H1 (cell line): ENCODE measurements around the gene ANLN. TPM values are rescaled to one million over a fixed set of nuclear protein-coding genes. Genes with fewer than 3 reads are reported as not detected.

ENCODE experiments used
- CTCF ChIA-PET: fragments of 300-600 bp; sonication (Branson Sonifier 250); formaldehyde crosslinking; loops from one replicate; lab custom pipeline; 2021; ENCODE audit not compliant: partially characterized antibody; lab: Charles Lee
- POLR2A ChIA-PET: fragments of 300-600 bp; sonication (Branson Sonifier 250); formaldehyde crosslinking; loops from one replicate; lab custom pipeline; 2021; ENCODE audit warnings: inconsistent platforms; ENCODE audit not compliant: partially characterized antibody; lab: Charles Lee
- DNase-seq, 2 experiments: peaks; one replicate each; pipeline versions ENCODE4 v3.0.0 to v3.0.0-alpha.2; 2010 to 2022; ENCODE audit warnings: low spot score in 2 of 2, low read depth in 1 of 2, mixed read lengths in 1 of 2
- FAIRE-seq: peaks from 2 replicates; lab custom pipeline; 2011; peaks lifted over from hg19 to GRCh38; lab: Jason Lieb, UNC
- H2AFZ ChIP-seq: 2 replicates; pipeline ENCODE4 v1.8.1; 2012; ENCODE audit warnings: low read length, inconsistent platforms
- H2AK5ac ChIP-seq: 2 replicates; pipeline ENCODE4 v1.6.1; 2013; ENCODE audit warnings: low read depth, low read length
- H2BK120ac ChIP-seq: replicated peaks from 2 replicates; pipeline ENCODE3; 2013; ENCODE audit warnings: low read depth, low read length, inconsistent platforms
- H2BK12ac ChIP-seq: 2 replicates; pipeline ENCODE4 v1.6.1; 2013; ENCODE audit warnings: low read depth, low read length
- H2BK15ac ChIP-seq: 2 replicates; pipeline ENCODE4 v1.6.1; 2013; ENCODE audit warnings: low read length
- H2BK20ac ChIP-seq: 2 replicates; pipeline ENCODE4 v1.6.1; 2013; ENCODE audit warnings: low read length
- H2BK5ac ChIP-seq: 2 replicates; pipeline ENCODE4 v1.6.1; 2013; ENCODE audit warnings: low read depth, low read length
- H3K14ac ChIP-seq: 2 replicates; pipeline ENCODE4 v1.6.1; 2013; ENCODE audit warnings: inconsistent platforms; ENCODE audit not compliant: insufficient read length
- H3K18ac ChIP-seq: 2 replicates; pipeline ENCODE4 v1.6.1; 2013; ENCODE audit warnings: low read length; ENCODE audit errors: extremely low read depth
- H3K23ac ChIP-seq: 2 replicates; pipeline ENCODE4 v1.6.1; 2013; ENCODE audit warnings: inconsistent platforms; ENCODE audit not compliant: insufficient read length
- H3K23me2 ChIP-seq: 2 replicates; pipeline ENCODE4 v1.6.1; 2013; ENCODE audit warnings: low read depth, low read length
- H3K27ac ChIP-seq: 2 replicates; pipeline ENCODE4 v1.6.1; 2011; ENCODE audit warnings: low read depth, low read length, inconsistent platforms
- H3K27me3 ChIP-seq, 4 experiments: replicated peaks in 1 of 4; 1 replicate in 1 of 4; 2 replicates in 3 of 4; pipeline versions ENCODE4 v1.6.1 to v1.8.1; 2011 to 2013; ENCODE audit warnings: low read length in 3 of 4, mild to moderate bottlenecking in 3 of 4, inconsistent platforms in 2 of 4, mixed read lengths in 2 of 4, moderate library complexity in 1 of 4; ENCODE audit not compliant: control insufficient read depth in 3 of 4, insufficient read depth in 3 of 4; ENCODE audit errors: extremely low read depth in 1 of 4
- H3K36me3 ChIP-seq, 4 experiments: 2 replicates each; pipeline versions ENCODE4 v1.6.1 to v1.8.1; 2011 to 2013; ENCODE audit warnings: mild to moderate bottlenecking in 4 of 4, low read length in 3 of 4, moderate library complexity in 2 of 4, control low read depth in 1 of 4, inconsistent platforms in 1 of 4; ENCODE audit not compliant: insufficient read depth in 4 of 4, control insufficient read depth in 2 of 4
- H3K4ac ChIP-seq: replicated peaks from 2 replicates; pipeline ENCODE3; 2013; ENCODE audit warnings: low read length, low read depth, mixed read lengths, inconsistent platforms; ENCODE audit not compliant: insufficient read length
- H3K4me1 ChIP-seq, 4 experiments: replicated peaks in 1 of 4; 1 replicate in 1 of 4; 2 replicates in 3 of 4; pipeline versions ENCODE4 v1.6.1 to v1.8.1; 2011 to 2013; ENCODE audit warnings: low read length in 3 of 4, inconsistent platforms in 2 of 4, mixed read lengths in 1 of 4; ENCODE audit not compliant: insufficient read depth in 4 of 4, control insufficient read depth in 3 of 4
- H3K4me2 ChIP-seq, 2 experiments: 2 replicates each; pipeline versions ENCODE4 v1.6.1 to v1.8.1; 2011 to 2013; ENCODE audit warnings: low read depth in 2 of 2, low read length in 2 of 2, control low read depth in 1 of 2, inconsistent platforms in 1 of 2, mild to moderate bottlenecking in 1 of 2; ENCODE audit not compliant: insufficient read depth in 1 of 2
- H3K4me3 ChIP-seq, 4 experiments: fragments of 200-600, 300-600 bp in 1 of 4; sonication (generic), shearing (Covaris generic), sonication (Bioruptor Twin) in 1 of 4; 2 replicates each; pipeline versions ENCODE4 v1.5.1 to v1.8.1; 2011 to 2016; ENCODE audit warnings: low read length in 4 of 4, low read depth in 3 of 4, control low read depth in 2 of 4, inconsistent platforms in 2 of 4, mild to moderate bottlenecking in 2 of 4, mixed read lengths in 1 of 4, moderate library complexity in 1 of 4; ENCODE audit not compliant: insufficient read depth in 2 of 4; ENCODE audit errors: extremely low read depth in 1 of 4
- H3K56ac ChIP-seq: replicated peaks from 2 replicates; pipeline ENCODE3; 2013; ENCODE audit warnings: low read depth, mild to moderate bottlenecking, mixed read lengths, low read length, inconsistent platforms; ENCODE audit not compliant: insufficient read length
- H3K79me1 ChIP-seq: 2 replicates; pipeline ENCODE4 v1.6.1; 2013; ENCODE audit warnings: low read depth, low read length, control low read depth
- H3K79me2 ChIP-seq, 2 experiments: 2 replicates each; pipeline versions ENCODE4 v1.6.1 to v1.8.1; 2012 to 2013; ENCODE audit warnings: low read length in 2 of 2, mild to moderate bottlenecking in 2 of 2, inconsistent platforms in 1 of 2; ENCODE audit not compliant: insufficient read depth in 2 of 2, control insufficient read depth in 1 of 2
- H3K9ac ChIP-seq, 4 experiments: replicated peaks in 1 of 4; 1 replicate in 1 of 4; 2 replicates in 3 of 4; pipeline versions ENCODE4 v1.6.1 to v1.8.1; 2011 to 2013; ENCODE audit warnings: low read depth in 3 of 4, low read length in 3 of 4, control low read depth in 2 of 4, mild to moderate bottlenecking in 2 of 4, moderate library complexity in 2 of 4, inconsistent platforms in 1 of 4; ENCODE audit errors: extremely low read depth in 1 of 4
- H3K9me3 ChIP-seq, 2 experiments: 2 replicates each; pipeline versions ENCODE4 v1.6.1 to v1.8.1; 2012 to 2013; ENCODE audit warnings: mild to moderate bottlenecking in 2 of 2, moderate library complexity in 2 of 2, control low read depth in 1 of 2, inconsistent platforms in 1 of 2, low read depth in 1 of 2, low read length in 1 of 2, mixed read lengths in 1 of 2; ENCODE audit not compliant: insufficient read depth in 2 of 2
- H4K20me1 ChIP-seq, 2 experiments: replicated peaks in 1 of 2; 2 replicates each; pipeline versions ENCODE3 to v1.8.1; 2011 to 2013; ENCODE audit warnings: inconsistent platforms in 2 of 2, low read length in 2 of 2, mild to moderate bottlenecking in 1 of 2; ENCODE audit not compliant: insufficient read depth in 2 of 2, control insufficient read depth in 1 of 2
- H4K5ac ChIP-seq: 2 replicates; pipeline ENCODE4 v1.6.1; 2013; ENCODE audit warnings: low read length, low read depth, mixed read lengths, inconsistent platforms; ENCODE audit not compliant: insufficient read length
- H4K8ac ChIP-seq: 2 replicates; pipeline ENCODE4 v1.8.0; 2013; ENCODE audit warnings: mild to moderate bottlenecking, moderate library complexity, low read length, inconsistent platforms; ENCODE audit not compliant: insufficient read depth; ENCODE audit errors: extremely low read depth
- H4K91ac ChIP-seq: replicated peaks from 2 replicates; pipeline ENCODE3; 2013; ENCODE audit warnings: low read length, mixed read lengths, inconsistent platforms; ENCODE audit not compliant: insufficient read length
- BACH1 ChIP-seq: IDR thresholded peaks from 2 replicates; pipeline ENCODE4 v1.6.1; 2012; ENCODE audit warnings: low read length, improper control_type of control experiment
- CEBPB ChIP-seq: IDR thresholded peaks from 2 replicates; pipeline ENCODE4 v1.6.1; 2012; ENCODE audit warnings: low read depth, low read length
- EGR1 ChIP-seq: IDR thresholded peaks from 2 replicates; pipeline ENCODE4 v1.6.1; 2011; ENCODE audit warnings: low read depth, low read length, borderline replicate concordance
- EZH2 ChIP-seq: fragments of 200-600 bp; sonication (generic); IDR thresholded peaks from 2 replicates; pipeline ENCODE4 v1.7.1; 2012; ENCODE audit warnings: low read depth, mild to moderate bottlenecking, moderate library complexity, low read length, inconsistent platforms; ENCODE audit not compliant: severe bottlenecking
- FOSL1 ChIP-seq: IDR thresholded peaks from 2 replicates; pipeline ENCODE4 v1.6.1; 2011; ENCODE audit warnings: mild to moderate bottlenecking, low read depth, low read length, moderate library complexity; ENCODE audit not compliant: insufficient read depth
- GABPA ChIP-seq: IDR thresholded peaks from 2 replicates; pipeline ENCODE4 v1.6.1; 2011; ENCODE audit warnings: mild to moderate bottlenecking, low read length, moderate library complexity, borderline replicate concordance; ENCODE audit not compliant: insufficient read depth
- GTF2F1 ChIP-seq: IDR thresholded peaks from 2 replicates; pipeline ENCODE4 v1.6.1; 2012; ENCODE audit warnings: low read depth, low read length, improper control_type of control experiment, borderline replicate concordance
- MAFK ChIP-seq: IDR thresholded peaks from 2 replicates; pipeline ENCODE4 v1.6.1; 2012; ENCODE audit warnings: low read depth, mild to moderate bottlenecking, improper control_type of control experiment, low read length
- PHF8 ChIP-seq: fragments of 200-600 bp; sonication (generic); conservative IDR thresholded peaks from 2 replicates; pipeline ENCODE4 v1.7.1; 2012; ENCODE audit warnings: low read depth, mild to moderate bottlenecking, inconsistent platforms, low read length, moderate library complexity
- SIN3A ChIP-seq, 2 experiments: IDR thresholded peaks in 1 of 2; conservative IDR thresholded peaks in 1 of 2; 2 replicates each; pipeline ENCODE4 v1.6.1; 2011 to 2012; ENCODE audit warnings: low read length in 2 of 2, improper control_type of control experiment in 1 of 2, low read depth in 1 of 2, mild to moderate bottlenecking in 1 of 2
- SUZ12 ChIP-seq: fragments of 200-600 bp; sonication (generic); IDR thresholded peaks from 2 replicates; pipeline ENCODE4 v1.6.1; 2012; ENCODE audit warnings: mild to moderate bottlenecking, inconsistent platforms, low read length, moderate library complexity, mixed read lengths
- TBP ChIP-seq: IDR thresholded peaks from 2 replicates; pipeline ENCODE4 v1.6.1; 2011; ENCODE audit warnings: low read depth, low read length, improper control_type of control experiment
- ZNF274 ChIP-seq: IDR thresholded peaks from 2 replicates; pipeline ENCODE4 v1.7.0; 2012; ENCODE audit warnings: low read length, borderline replicate concordance; ENCODE audit errors: extremely low read depth
- WGBS, 2 experiments: shearing (Covaris generic) in 1 of 2; methylation state at CpG; one replicate each; pipeline versions ENCODE4 v1.1.6 to v1.1.7; 2013 to 2015; ENCODE audit warnings: low lambda C conversion rate in 2 of 2, mixed read lengths in 2 of 2, inconsistent platforms in 1 of 2, low coverage in 1 of 2, missing lambda C conversion rate in 1 of 2; ENCODE audit not compliant: insufficient replicate concordance in 2 of 2, insufficient coverage in 1 of 2, insufficient read length in 1 of 2; ENCODE audit errors: extremely low coverage in 1 of 2, missing lambda C conversion rate in 1 of 2; 5-methylcytosine and 5-hydroxymethylcytosine counted together
- polyA plus RNA-seq, 7 experiments: library from polyadenylated mRNA; depleted of rRNA in 3 of 7; stranded (reverse) in 5 of 7; unstranded in 2 of 7; fragments of >200 nt in 5 of 7; fragments of 200-250 nt in 2 of 7; gene quantifications; 1 replicate in 5 of 7; 2 replicates in 1 of 7; 4 replicates in 1 of 7; pipeline versions ENCODE4 v1.2.1 to v1.2.3, GENCODE V29; 2011 to 2013; ENCODE audit warnings: missing spikeins in 2 of 7, mixed read lengths in 2 of 7
- total RNA-seq: library from RNA; stranded (reverse); fragmentation: NEBNext Ultra II Directional; extraction: Animal tissue kit (Norgen Biotek cat#: 25700); gene quantifications from 2 replicates; pipeline ENCODE4 v1.2.1, GENCODE V29; 2021

Gene ANLN
- total and polyA plus RNA-seq, 2 of the 8 experiments (the other 6 are each of a cell fraction or from before 2014, with no cell fraction given) = 18.5 to 90.1 TPM

- Histone ChIP-seq H2BK120ac (no peak overlapping the region), H3K23ac (no peak overlapping the region), H3K14ac (no peak overlapping the region), H4K5ac (no peak overlapping the region), H2AK5ac (no peak overlapping the region), H2BK12ac (no peak overlapping the region), H3K4me3 (no peak overlapping the region), H2AFZ (no peak overlapping the region), H4K8ac (no peak overlapping the region), H4K20me1 (no peaks in the 10 kb centered on the region), H3K79me1 (no peaks in the 10 kb centered on the region), H3K4ac (no peak overlapping the region), H3K27me3 (no peaks in the 10 kb centered on the region; a peak in 1 of 7 replicates), H3K18ac (no peak overlapping the region), H3K56ac (no peak overlapping the region), H3K4me1 (no peaks in the 10 kb centered on the region), H2BK5ac (no peak overlapping the region), H3K9ac (no peak overlapping the region), H3K27ac (no peak overlapping the region), H3K36me3 (peaks cover 14 to 36% (median 19%) of the 10 kb centered on the region in 4 experiments; a peak in 7 of 8 replicates), H3K23me2 (no peaks in the 10 kb centered on the region), H4K91ac (no peak overlapping the region), H3K4me2 (no peak overlapping the region), H2BK20ac (no peak overlapping the region), H3K79me2 (no peaks in the 10 kb centered on the region), H3K9me3 (no peaks in the 10 kb centered on the region), H2BK15ac (no peak overlapping the region)
- ChIA-PET POLR2A (interaction anchor here (0.5 to 0.7 kb wide), 2 partner anchors 36 to 438 kb away, joined by 3 read pairs; no protein-coding TSS in a partner anchor), CTCF (interaction anchor here (0.6 to 2.0 kb wide), 5 partner anchors 15 to 1356 kb away, joined by 3 to 8 read pairs (median 3); no protein-coding TSS in a partner anchor)
- DNase-seq (no peak), FAIRE-seq (no peak)
- 98% methylated on average over 4 of the region's 4 CpGs; no CpG with 5 or more reads in 1 of the 2 experiments for WGBS, 2 experiments
- no peak for TF ChIP-seq PHF8
- no peak for TF ChIP-seq ZNF274
- no peak for TF ChIP-seq CEBPB
- no peak for TF ChIP-seq SUZ12
- no peak for TF ChIP-seq GTF2F1
- no peak for TF ChIP-seq TBP
- TF ChIP-seq SIN3A (conservative IDR thresholded peaks at IDR 0.05 in 1 of 2, IDR thresholded peaks at IDR 0.05 in 1 of 2; ENCODE audit: low read depth in 1 of 2, low read length in 2 of 2) = no peak
- no peak for TF ChIP-seq BACH1
- TF ChIP-seq GABPA = no peak
- no peak for TF ChIP-seq FOSL1
- no peak for TF ChIP-seq MAFK
- no peak for TF ChIP-seq EZH2
- no peak for TF ChIP-seq EGR1
Observed at GRCh38 chr7:36455646-36456045, 66.0 kb downstream of the ANLN start.
